ENCODE results near the gene NFIB. TPM values are rescaled to one million over a fixed set of nuclear protein-coding genes. Genes with fewer than 3 reads are reported as not detected.

NFIB gene
- polyA plus RNA-seq, 4 donors = 18.6 to 22.1 (median 19.5) TPM

DNA sequence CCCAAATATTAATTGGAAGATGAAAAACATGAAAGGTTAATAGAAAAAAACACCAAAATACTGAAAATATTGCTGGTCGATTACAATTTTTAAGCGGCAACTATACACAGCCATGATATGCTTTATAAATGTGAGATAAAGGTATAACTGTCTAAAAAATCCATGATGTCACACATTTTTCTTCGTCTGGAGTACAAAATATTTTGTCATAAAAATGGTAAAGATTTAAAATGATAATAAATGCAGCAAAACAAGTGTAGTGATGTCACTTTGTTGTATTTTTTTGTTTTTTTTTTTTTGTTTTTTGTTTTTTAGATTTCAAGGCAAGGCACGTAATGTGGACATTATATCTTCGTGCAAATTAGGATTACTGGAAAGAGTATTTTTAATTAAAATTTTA, 227.4 kb downstream of the NFIB start:
- no peak for DNase-seq (ENCODE audit: low read depth in 4 of 4, low spot score in 3 of 4)

DNA sequence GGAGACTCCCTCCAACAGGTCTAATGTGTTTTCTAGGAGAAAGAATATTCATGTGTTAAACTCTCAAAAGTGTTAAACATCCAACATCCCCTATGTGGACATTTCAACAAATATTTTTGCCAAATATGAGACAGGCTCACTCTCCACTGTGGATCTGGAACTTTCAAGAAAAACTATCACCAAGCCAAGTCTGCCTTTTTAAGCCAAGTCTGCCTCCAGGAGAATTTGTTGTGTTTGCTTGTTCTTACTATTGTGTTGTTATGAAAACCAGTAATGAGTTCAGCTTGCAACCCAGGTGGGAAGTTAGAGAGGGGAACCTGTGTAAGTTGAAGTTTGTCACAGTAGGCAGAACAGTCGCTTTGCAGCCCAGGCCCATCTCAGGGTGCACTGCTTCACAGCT, 228.1 kb downstream of the NFIB start:
- DNase-seq (ENCODE audit: low read depth in 4 of 4, low spot score in 3 of 4) = no peak

DNA sequence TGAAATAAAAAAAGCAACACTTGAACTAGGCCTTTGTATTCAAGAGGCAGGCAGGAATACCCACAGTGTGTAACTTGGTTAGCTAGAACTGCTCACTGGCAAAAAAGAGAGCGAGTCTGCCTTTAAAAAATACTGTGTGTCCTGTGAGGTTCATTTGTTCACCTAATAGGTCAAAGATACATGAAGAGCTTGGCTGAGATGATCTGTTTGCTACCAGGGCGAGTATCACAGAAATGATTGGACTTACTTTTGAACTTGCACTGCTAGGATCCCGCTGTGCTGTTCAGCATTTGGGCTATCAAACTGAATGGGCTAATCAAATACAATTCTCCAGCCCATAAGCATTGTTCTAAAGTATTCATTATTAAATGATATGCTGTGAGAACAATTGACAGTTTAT, 229.1 kb downstream of the NFIB start:
- no peak for DNase-seq (ENCODE audit: low read depth in 4 of 4, low spot score in 3 of 4)

DNA sequence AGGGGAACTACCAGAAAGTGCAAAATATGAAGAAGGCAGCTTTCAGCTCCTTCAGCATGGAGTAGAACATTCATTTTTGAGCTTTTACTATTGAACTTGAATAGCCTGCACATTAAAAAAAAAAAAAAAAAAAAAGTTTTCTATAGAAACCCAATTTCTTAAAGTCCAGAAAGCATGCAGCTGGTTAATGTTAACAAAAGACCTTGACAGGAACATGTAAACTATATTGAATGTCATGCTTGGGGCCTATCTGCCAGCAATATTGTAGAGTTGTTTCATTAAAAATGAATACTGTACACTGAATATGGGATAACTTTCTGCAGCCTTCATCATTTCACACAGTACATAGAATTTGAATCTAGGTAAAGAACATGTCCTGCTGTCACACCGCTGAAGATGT, 230.6 kb downstream of the NFIB start:
- no peak for DNase-seq (ENCODE audit: low read depth in 4 of 4, low spot score in 3 of 4)

DNA sequence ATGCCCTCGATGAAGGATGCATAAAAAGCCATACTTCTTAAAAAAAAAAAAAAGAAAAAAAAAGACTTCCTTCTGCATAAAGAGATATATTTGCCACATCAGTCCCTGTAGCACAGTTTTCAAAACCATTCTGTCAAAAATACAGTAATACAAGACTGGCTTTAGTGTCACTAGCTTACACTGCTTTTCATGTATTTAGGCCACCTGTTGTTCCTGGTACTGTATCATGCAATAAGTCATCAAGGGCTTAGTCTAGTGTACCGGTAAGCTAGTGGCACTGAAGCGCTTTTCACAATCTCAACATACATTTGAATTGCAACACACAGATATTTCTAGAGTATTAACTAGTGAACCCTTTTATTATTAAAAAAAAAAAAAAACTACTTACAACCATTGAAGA, 231.2 kb downstream of the NFIB start:
- no peak for DNase-seq (ENCODE audit: low read depth in 4 of 4, low spot score in 3 of 4)

DNA sequence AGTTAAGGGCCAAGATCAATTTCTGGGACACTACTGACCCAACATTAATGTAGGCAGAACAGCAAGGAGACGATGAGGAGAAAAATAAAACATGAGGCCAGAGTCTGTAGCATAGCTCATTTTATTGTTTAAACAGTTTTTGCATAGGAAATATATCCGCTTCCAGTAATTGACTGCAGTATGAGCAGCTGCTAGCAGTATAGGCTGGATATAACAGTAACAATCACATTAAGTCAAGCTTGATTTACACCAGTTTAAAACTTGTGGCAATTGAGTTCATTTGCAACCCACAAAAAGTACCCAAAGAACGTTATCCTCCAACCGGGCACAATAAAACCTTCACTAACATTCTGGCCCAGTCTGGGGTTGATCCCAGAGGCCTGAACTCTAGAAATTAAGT, 232.2 kb downstream of the NFIB start:
- no peak for DNase-seq (ENCODE audit: low read depth in 4 of 4, low spot score in 3 of 4)

DNA sequence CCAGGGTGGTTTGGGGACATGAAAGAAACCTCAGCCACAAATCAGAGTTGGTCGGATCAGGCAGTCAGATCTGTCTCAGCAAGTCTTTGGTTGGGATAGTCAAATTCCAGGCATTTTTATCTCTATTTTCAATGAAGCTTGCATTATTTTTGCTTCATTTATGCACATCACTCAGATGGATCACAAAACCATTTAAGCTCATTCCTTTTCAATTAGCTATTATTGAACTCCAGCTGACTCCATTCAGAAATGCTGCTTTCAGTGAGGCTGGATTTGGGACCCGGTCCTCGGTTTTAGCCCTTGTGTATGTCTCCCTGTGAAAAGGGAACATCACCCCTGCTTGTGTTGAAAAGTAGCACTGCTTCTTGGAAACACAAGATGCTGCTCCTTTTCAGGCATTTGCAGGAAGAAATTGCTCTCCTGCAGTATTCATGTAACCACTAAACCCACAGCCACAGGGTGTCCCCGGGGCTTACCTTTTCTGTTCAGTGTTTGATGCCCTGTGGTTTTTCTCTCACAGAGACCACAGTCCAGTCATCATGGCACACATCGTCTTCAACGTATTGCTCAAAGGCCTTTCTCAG, 232.9 kb downstream of the NFIB start:
- DNase-seq (ENCODE audit: low read depth in 4 of 4, low spot score in 3 of 4) = no peak

DNA sequence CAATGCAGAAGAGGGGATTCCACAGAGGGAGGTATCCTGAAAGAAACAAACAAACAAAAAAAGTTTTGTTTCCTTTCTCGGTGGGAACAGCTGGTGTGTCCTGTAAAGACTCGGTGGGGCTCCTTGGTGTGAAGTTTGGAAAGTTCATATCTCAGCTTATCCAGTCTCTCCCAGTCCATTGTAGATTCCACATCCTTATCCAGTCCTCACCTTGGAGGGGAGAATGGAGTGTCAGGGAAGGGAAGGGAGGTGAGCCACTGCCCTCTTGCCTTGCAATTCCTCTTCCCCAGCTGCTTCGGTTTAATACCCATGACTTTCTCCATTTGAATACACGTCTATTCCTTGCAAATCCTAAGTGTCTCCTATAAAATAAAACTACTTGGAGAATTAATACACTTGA, 234.5 kb downstream of the NFIB start:
- DNase-seq (ENCODE audit: low read depth in 4 of 4, low spot score in 3 of 4) = no peak

DNA sequence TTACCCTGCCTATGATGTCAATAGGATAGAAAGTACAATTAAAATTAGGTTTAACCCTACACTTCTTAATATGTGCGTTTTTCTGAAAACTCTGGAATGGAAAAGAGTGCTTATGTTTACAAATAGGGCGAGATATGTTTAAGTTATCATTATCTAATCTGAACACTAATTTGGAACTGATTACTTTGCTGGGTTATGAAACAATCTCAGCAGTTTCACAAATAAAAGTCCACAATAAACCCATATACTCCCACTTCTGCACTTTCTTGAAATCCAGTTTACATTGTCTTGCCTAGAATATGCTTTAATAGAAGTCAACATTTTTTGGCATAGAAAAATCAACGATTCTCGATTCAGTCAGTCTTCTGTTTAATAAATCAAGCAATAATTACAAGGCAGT, 236.3 kb downstream of the NFIB start:
- DNase-seq (ENCODE audit: low read depth in 4 of 4, low spot score in 3 of 4) = no peak

DNA sequence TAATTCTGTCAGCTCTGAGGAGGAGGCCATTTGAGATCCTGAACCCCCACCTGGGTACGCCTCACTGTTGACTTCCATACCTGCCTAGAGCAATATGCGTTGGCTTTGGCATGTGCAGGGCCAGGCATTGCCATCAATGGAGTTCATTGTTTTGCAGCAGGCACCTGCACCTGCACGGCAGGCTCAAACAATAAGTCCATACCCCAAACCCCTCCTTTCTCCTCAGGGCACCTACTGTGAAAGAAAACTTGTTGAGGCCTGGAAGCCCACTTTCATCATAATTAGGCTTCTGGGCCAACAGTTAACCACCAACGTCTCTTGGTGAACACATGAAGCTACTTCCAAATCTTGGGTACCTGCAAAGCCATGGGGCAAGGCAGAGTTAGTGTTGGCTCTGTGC, 238.7 kb downstream of the NFIB start:
- DNase-seq (ENCODE audit: low read depth in 4 of 4, low spot score in 3 of 4) = no peak

DNA sequence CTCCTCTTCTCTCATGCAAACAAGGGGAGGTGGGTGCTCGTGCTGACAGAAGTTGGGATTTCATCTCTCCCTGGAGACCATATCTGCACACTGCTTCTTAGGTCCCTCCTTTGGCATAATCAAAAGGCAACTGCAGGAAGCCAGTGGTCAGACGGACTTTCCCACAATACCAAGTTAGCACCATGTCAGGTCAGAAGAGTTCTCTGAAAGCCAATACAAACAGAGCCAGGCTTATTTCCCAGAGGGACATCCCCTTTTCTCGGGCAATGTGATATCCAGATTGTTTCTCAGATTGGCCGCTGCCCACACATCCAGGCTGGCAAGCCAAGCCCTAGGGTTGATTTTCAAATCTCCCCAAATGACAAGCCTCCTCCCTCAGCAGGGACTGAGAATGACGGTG, 241.1 kb downstream of the NFIB start:
- no peak for DNase-seq (ENCODE audit: low read depth in 4 of 4, low spot score in 3 of 4)

DNA sequence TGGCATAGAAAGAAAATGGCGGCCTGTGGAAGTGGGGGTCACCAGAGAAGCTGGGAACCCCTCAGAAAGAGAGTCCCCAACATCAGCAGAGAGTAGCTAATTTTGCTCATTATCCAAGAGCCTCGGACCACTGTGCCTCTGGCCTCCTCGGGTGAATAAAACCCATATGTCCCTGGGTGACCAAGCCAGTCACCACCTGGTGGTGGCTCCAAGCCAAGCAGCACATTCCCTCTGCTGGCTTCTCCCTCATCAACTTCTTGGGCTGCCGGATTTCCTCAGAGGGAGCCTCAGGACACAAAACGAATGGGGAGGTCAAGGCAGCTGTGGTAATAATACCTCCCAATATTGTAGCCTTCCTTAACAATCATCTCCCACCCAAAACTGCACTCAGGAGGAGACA, 242.5 kb downstream of the NFIB start:
- DNase-seq (ENCODE audit: low read depth in 4 of 4, low spot score in 3 of 4) = no peak

DNA sequence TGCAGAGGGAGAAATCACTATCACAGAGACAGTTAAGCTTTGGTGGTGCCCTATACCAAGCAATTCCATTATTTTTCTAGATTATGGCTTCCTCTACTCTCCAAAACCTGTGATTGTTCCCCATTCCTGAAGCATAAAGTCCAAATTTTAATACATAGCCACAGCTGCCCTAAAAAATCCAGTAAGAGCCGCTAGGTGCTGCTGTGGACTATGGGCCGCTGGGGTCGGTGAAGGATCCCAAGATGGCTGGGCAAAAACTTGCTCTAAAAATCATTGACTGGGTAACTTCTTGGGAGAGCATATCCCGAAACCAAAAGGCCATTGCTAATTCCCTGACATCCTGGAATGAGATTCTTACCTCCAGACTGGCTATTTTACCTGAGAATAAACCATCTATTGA, 245.3 kb downstream of the NFIB start:
- DNase-seq (ENCODE audit: low read depth in 4 of 4, low spot score in 3 of 4) = no peak

DNA sequence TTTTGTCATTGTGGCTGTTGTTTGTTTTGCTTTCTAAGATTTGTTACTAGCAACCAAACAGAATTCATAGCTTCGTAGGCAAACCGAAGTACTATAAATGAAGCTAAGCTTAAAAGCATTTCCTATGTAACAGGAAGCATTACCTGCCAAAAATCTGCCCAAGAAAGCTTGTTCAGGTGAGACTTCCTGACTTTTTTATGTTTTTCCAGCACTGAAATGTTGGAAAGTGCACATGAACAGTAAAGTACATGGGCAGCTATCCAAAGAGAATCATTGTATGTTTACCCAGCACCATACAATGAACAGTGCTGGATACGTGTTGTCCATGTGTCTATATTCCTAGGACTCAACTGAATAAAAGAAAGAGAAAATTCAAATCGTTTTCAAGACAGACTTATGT, 247.1 kb downstream of the NFIB start:
- DNase-seq (ENCODE audit: low read depth in 4 of 4, low spot score in 3 of 4) = no peak

DNA sequence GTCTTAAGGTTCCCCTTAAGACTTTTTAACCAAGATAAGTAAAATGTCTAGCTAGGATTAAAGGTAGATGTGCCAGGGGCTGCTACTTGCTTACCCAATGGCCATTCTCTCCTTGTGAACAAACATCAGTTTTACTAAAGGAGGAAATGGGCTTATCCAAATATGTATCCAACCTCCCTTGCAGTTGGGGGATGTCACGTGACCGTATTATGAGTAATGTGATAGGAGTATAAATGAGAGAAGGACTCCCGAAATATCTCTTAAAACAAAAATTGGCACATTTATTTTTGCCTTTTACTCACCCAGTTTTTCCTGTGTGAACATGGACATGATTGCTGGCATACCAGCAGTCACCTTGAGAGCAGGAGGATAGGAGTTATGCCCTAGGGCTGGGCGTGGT, 247.9 kb downstream of the NFIB start:
- no peak for DNase-seq (ENCODE audit: low read depth in 4 of 4, low spot score in 3 of 4)

DNA sequence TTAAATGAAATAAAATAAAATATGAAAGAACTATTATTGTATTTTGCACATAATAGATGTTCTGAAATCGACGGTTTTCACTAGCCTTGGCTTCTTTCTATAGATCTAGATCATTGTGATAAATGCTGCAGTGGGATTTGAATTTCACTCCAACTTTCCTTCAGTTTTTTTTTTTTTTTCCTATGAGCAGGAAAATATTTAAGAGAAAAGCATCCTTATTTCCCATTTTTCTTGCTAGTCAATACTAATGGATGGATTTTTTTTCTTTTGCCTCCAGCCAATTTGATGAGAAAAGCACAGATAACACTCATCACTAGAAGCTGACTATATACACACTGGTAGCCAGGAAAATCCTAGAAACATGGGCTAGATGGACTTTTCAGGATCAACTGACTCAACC, 249.0 kb downstream of the NFIB start:
- no peak for DNase-seq (ENCODE audit: low read depth in 4 of 4, low spot score in 3 of 4)

DNA sequence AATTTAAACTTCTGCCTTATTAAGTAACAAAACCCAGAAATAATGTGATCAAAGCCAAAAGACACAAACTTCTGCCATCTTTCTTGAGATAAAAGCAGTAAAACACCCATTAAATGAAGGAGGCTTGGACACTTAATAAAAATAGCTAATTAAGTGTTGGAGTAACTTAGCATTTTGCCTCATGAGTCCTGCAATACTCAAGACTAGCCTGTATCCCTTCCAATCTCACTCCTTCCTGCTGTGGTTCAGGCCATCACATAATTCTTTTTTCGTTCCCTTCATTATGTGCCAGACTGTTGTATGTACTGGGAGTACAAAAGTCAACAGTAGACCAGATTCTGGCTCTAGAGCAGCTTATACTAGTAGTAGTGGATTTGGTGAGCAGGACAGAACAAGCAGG, 250.2 kb downstream of the NFIB start:
- peak in 1 of 4 donors; percentile 30 for DNase-seq (ENCODE audit: low read depth in 4 of 4, low spot score in 3 of 4)

DNA sequence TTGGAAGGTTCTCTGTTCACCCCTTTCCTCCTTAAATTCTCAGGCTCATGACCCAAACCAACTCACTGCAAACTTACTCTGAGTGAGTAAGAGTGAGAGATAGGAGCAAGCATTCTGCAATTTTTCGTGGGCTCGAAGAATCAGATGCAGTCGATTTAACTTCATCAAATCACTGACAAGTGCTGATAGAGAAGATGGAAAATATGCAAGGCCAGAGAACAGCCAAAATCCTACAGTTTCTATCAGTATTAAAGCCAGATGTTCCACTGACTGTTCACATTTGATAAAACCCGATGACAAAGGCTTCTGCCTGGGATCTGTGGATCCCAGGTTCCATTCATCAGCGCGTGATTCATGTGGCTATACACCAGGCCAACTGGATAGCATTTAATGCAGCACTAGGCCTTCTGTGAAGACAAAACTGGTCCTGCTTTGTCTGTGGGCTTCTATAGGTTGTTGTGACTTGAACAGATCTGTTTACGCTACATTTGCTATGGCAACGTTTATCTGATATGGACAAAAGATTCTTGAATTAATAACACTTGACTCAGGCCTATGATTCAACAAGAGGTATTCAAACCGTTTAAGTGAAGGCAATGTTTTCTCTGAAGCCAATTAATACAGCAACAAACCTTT, 251.2 kb downstream of the NFIB start:
- DNase-seq (ENCODE audit: low read depth in 4 of 4, low spot score in 3 of 4) = no peak

DNA sequence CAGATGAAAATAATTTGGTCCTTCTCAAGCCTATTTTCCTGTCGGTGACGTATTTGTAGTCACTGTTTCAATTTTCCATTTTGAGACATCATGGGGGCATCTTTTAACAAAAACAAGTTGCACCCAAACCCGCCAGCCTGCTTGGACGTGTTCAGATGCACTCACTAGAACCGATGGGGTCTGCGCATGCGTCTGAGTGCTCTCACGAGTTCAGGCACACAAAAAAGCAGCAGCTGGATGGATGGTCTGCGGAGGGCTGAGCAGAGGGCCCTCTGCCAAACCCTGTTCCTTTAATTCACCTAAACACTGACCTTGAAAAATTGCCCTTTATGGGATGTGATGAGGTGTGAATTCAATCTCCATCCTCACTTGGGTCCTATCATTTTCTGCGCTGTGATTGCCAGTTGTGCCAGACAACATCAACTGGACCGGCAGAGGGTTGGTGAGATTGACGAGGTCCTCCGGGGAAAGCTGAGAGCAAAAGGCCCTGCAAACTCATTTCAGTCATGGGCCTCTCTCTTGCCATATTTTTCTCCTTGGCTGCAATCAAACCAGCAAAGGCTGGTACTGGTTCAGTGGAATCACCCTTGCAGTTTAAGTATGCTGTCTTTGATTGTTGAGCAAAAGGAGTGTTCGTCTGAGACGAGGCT, 251.9 kb downstream of the NFIB start:
- no peak for DNase-seq (ENCODE audit: low read depth in 4 of 4, low spot score in 3 of 4)

DNA sequence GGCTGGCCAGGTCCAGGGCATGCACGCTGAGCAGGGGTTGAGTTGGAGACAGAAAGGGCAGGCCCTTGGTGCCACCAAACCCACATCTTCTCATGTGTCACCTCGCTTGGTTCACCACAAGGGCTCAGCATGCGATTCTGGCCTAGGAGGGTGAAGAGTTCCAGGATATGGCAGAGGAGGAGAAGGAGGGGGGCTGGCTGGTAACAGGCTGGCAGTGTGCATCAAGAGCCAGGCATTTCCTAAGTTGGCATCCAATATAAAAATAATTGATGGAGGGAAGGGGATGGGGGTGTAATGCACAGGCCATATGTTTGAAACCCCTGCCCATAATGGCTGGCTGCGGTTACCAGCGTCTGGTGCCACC, 255.6 kb downstream of the NFIB start:
- no peak for DNase-seq (ENCODE audit: low read depth in 4 of 4, low spot score in 3 of 4)

DNA sequence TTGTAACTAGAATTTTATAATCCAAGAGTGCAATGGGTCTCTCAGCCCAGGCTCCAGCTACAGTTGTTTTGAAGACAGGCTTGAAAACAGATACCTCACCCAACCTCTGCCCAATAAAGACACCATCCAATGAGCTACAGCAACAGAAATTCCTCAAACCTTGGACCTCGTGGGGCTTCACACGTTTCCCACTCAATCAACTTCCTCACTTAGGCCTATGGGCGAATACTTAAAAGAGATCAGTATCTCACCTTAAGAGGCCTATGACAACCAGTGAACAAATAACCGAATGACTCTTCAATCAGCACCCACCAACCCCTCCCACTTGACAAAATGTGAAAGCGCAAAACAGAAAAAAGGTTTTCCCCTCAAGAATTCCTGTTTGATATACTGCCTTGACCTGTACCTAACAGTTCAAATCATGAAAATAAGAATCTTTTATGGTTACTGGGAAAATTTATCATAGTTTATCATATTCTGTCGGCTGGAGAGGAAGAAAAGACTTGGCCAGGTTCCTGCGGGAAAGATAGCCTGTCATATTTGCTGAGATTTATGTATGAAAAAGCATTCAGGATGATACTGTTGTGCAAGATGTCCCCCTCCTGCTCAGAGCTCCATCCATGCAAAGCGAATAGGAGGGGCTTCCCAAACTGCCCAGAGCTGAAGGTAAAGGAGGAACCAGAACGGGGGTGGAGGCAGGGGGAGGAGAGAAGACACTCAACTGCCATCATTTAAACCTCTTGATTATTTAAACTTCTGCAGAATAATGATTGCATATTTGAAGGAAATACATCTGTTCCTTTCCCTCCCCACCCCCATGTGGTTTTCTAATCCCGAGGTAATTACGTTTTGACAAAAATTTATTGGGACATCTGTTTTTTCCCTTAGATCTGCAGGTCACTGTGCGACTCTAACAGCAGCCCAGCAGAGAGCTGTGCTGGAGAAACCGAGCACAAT, 256.3 kb downstream of the NFIB start:
- no peak for DNase-seq (ENCODE audit: low read depth in 4 of 4, low spot score in 3 of 4)

Data from right renal pelvis (tissue), 4 donors.